GM18507 (cell line): ENCODE measurements around the gene DYRK2.
A peak's percentile ranks its signal among the peaks of the same experiment; 100 is the strongest.

ENCODE experiments used
- DNase-seq: peaks from one replicate; pipeline ENCODE4 v3.0.0; 2011; ENCODE audit warnings: low read depth; ENCODE audit not compliant: insufficient read length; ENCODE audit errors: extremely low spot score
- FAIRE-seq: peaks from 2 replicates; lab custom pipeline; 2011; peaks lifted over from hg19 to GRCh38; lab: Jason Lieb, UNC

Gene DYRK2

GRCh38 chr12:67640863-67641262 lies 7.7 kb upstream of the DYRK2 start:
- FAIRE-seq, result no peak
- no peak for DNase-seq

- FAIRE-seq, result no peak
- DNase-seq, result no peak
Measured at GRCh38 chr12:67645126-67645525, 3.4 kb upstream of the DYRK2 start.

GRCh38 chr12:67645601-67646000 lies 2.9 kb upstream of the DYRK2 start:
- FAIRE-seq (no peak), DNase-seq (no peak)

GRCh38 chr12:67646775-67647174 lies 1.8 kb upstream of the DYRK2 start:
- FAIRE-seq (no peak), DNase-seq (no peak)

GRCh38 chr12:67647181-67647798 lies 1.3 kb upstream of the DYRK2 start:
- DNase-seq (no peak), FAIRE-seq (no peak)

GRCh38 chr12:67647799-67648520 lies 585 bp upstream of the DYRK2 start:
- DNase-seq (peak; percentile 14), FAIRE-seq (no peak)

GRCh38 chr12:67649261-67649569 lies 670 bp downstream of the DYRK2 start:
- FAIRE-seq (no peak), DNase-seq (no peak)

GRCh38 chr12:67649570-67650387 lies 1.2 kb downstream of the DYRK2 start:
- peak; percentile 5 for DNase-seq
- no peak for FAIRE-seq

- FAIRE-seq, result peak; percentile 21
- DNase-seq, result no peak
Measured at GRCh38 chr12:67650388-67651131, 2.0 kb downstream of the DYRK2 start.

GRCh38 chr12:67651132-67651695 lies 2.7 kb downstream of the DYRK2 start:
- peak; percentile 32 for DNase-seq
- FAIRE-seq, result peak; percentile 90

- DNase-seq, result no peak
- FAIRE-seq, result no peak
Measured at GRCh38 chr12:67655829-67656228, 7.3 kb downstream of the DYRK2 start.

- DNase-seq, result no peak
Measured at GRCh38 chr12:67656251-67656650, 7.7 kb downstream of the DYRK2 start.

GRCh38 chr12:67658486-67658885 lies 9.9 kb downstream of the DYRK2 start:
- DNase-seq, result no peak
- no peak for FAIRE-seq

More at GRCh38 chr12:67656251-67656650, 7.7 kb downstream of the DYRK2 start:
- FAIRE-seq, result no peak

- FAIRE-seq (no peak), DNase-seq (no peak)
Measured at GRCh38 chr12:67659292-67659691, 10.7 kb downstream of the DYRK2 start.

GRCh38 chr12:67661311-67662021 lies 12.9 kb downstream of the DYRK2 start:
- DNase-seq (no peak), FAIRE-seq (no peak)

GRCh38 chr12:67662910-67663538 lies 14.5 kb downstream of the DYRK2 start:
- no peak for DNase-seq
- FAIRE-seq, result no peak

- DNase-seq, result no peak
- peak; percentile 44 for FAIRE-seq
Measured at GRCh38 chr12:67664171-67664570, 15.6 kb downstream of the DYRK2 start.

- DNase-seq (no peak), FAIRE-seq (no peak)
Measured at GRCh38 chr12:67665679-67666078, 17.1 kb downstream of the DYRK2 start.

GRCh38 chr12:67666605-67667004 lies 18.1 kb downstream of the DYRK2 start:
- FAIRE-seq (no peak), DNase-seq (no peak)
